ENCODE measurements around the gene PTPRS. TPM values are rescaled to one million over a fixed set of nuclear protein-coding genes. Genes with fewer than 3 reads are reported as not detected.

Gene PTPRS
- total and polyA plus RNA-seq, 2 of the 13 experiments (the other 11 are each of a cell fraction or from before 2014, with no cell fraction given): 32.7 to 43.9 TPM

GRCh38 chr19:5340637-5341447, at the start of gene PTPRS (continued):
- TF ChIP-seq TAF15 (IDR thresholded peaks at IDR 0.05; ENCODE audit: low read depth, low read length, poor library complexity, severe bottlenecking) (no peak), ZNF367 (CRISPR knock-in tag; IDR thresholded peaks at IDR 0.05; ENCODE audit: borderline replicate concordance) (peak; percentile 99)

- H3K36me3 ChIP-seq (replicated peaks in 1 of 2; ENCODE audit: control insufficient read depth in 1 of 2, insufficient read depth in 2 of 2, low read length in 2 of 2): no peaks in the 10 kb centered on the region
- H3K27me3 ChIP-seq (ENCODE audit: control insufficient read depth in 1 of 2, insufficient read depth in 2 of 2, low read length in 2 of 2): peaks cover 0 to 7% of the 10 kb centered on the region in 2 experiments; a peak in 3 of 5 replicates
- no TSS peak for BruUV-seq (replicated peaks)
- intact Hi-C loops (cut with micrococcal nuclease; ENCODE audit: unreplicated experiment): no loop called here
- ATAC-seq (no peak), FAIRE-seq (no peak), DNase-seq (ENCODE audit: low spot score) (no peak)
- H3K9ac ChIP-seq (ENCODE audit: insufficient read depth, low read depth, low read length): no peak overlapping the region
- H3K4me1 ChIP-seq (ENCODE audit: insufficient read depth, low read length): no peaks in the 10 kb centered on the region
- H3K27ac ChIP-seq (ENCODE audit: extremely low read length, insufficient read depth, low read length): no peak overlapping the region
- WGBS (ENCODE audit: low lambda C conversion rate): 62% methylated on average over 6 of the region's 6 CpGs
- POLR2A ChIA-PET: no interaction called here
- H3K9me3 ChIP-seq (ENCODE audit: low read length): no peaks in the 10 kb centered on the region
- no peak overlapping the region for H3K4me2 ChIP-seq (ENCODE audit: low read depth, low read length)
- in situ Hi-C loops (cut with HindIII; ENCODE audit: extremely low pct_ligation_motif_present, low pct_unique_long_range_greater_than_20kb): no loop called here
- no peak overlapping the region for H3K4me3 ChIP-seq (replicated peaks in 1 of 3; ENCODE audit: insufficient read depth in 1 of 3, low read depth in 2 of 3, low read length in 3 of 3)
- CTCF ChIA-PET (ENCODE audit: low intra/inter-chr PET ratio, low total read pairs): no interaction called here
- H2AFZ ChIP-seq (ENCODE audit: low read length): no peak overlapping the region
- H3K79me2 ChIP-seq (ENCODE audit: insufficient read depth, low read length): no peaks in the 10 kb centered on the region
- no peaks in the 10 kb centered on the region for H4K20me1 ChIP-seq (ENCODE audit: insufficient read depth, low read length)
- TF ChIP-seq RBAK (CRISPR knock-in tag; IDR thresholded peaks at IDR 0.05): peak; percentile 53; the same call in 1 of the 2 replicates
- no peak for TF ChIP-seq NFE2L1 (CRISPR knock-in tag; IDR thresholded peaks at IDR 0.05; ENCODE audit: borderline replicate concordance)
Observed at GRCh38 chr19:5389353-5389752, 48.7 kb upstream of the PTPRS start.

GRCh38 chr19:5387472-5387871, 46.9 kb upstream of the PTPRS start:
- no peak for DNase-seq (ENCODE audit: low spot score)
- ATAC-seq: no peak
- Histone ChIP-seq H3K4me2 (ENCODE audit: low read depth, low read length) (no peak overlapping the region), H3K4me3 (replicated peaks in 1 of 3; ENCODE audit: insufficient read depth in 1 of 3, low read depth in 2 of 3, low read length in 3 of 3) (no peak overlapping the region), H4K20me1 (ENCODE audit: insufficient read depth, low read length) (no peaks in the 10 kb centered on the region), H3K36me3 (replicated peaks in 1 of 2; ENCODE audit: control insufficient read depth in 1 of 2, insufficient read depth in 2 of 2, low read length in 2 of 2) (no peaks in the 10 kb centered on the region), H3K9ac (ENCODE audit: insufficient read depth, low read depth, low read length) (no peak overlapping the region), H3K9me3 (ENCODE audit: low read length) (peaks cover 3% of the 10 kb centered on the region), H3K79me2 (ENCODE audit: insufficient read depth, low read length) (no peaks in the 10 kb centered on the region), H2AFZ (ENCODE audit: low read length) (no peak overlapping the region), H3K4me1 (ENCODE audit: insufficient read depth, low read length) (no peaks in the 10 kb centered on the region), H3K27ac (ENCODE audit: extremely low read length, insufficient read depth, low read length) (no peak overlapping the region), H3K27me3 (ENCODE audit: control insufficient read depth in 1 of 2, insufficient read depth in 2 of 2, low read length in 2 of 2) (no peaks in the 10 kb centered on the region; a peak in 1 of 5 replicates)
- no TSS peak for BruUV-seq (replicated peaks)
- no peak for FAIRE-seq
- intact Hi-C loops (cut with micrococcal nuclease; ENCODE audit: unreplicated experiment): no loop called here
- in situ Hi-C loops (cut with HindIII; ENCODE audit: extremely low pct_ligation_motif_present, low pct_unique_long_range_greater_than_20kb): no loop called here
- TF ChIP-seq CTCF (CRISPR knock-in tag; IDR thresholded peaks at IDR 0.05) (peak; percentile 50), RFXAP (CRISPR knock-in tag; IDR thresholded peaks at IDR 0.05; ENCODE audit: borderline replicate concordance) (no peak), STAG1 (CRISPR knock-in tag; IDR thresholded peaks at IDR 0.05) (peak; percentile 52)
- POLR2A ChIA-PET: no interaction called here
- CTCF ChIA-PET (ENCODE audit: low intra/inter-chr PET ratio, low total read pairs): no interaction called here
- whole genome bisulfite sequencing (ENCODE audit: low lambda C conversion rate): 0% methylated on average over 1 of the region's 1 CpG

Measured in HepG2 (cell line).